Measurements from ENCODE around the gene CENATAC. TPM values are rescaled to one million over a fixed set of nuclear protein-coding genes. Genes with fewer than 3 reads are reported as not detected.

Gene CENATAC
- total RNA-seq, 1 experiment from 2014 or later = 88.0 TPM

- ATAC-seq (peak; percentile 47), DNase-seq (peak; percentile 32)
- no peak overlapping the region for H3K27ac ChIP-seq (ENCODE audit: low read length)
- H3K4me1 ChIP-seq (ENCODE audit: insufficient read depth, low read length) = no peaks in the 10 kb centered on the region
- H3K36me3 ChIP-seq (ENCODE audit: low read depth, low read length) = peaks cover 12% of the 10 kb centered on the region
- H3F3A ChIP-seq (ENCODE audit: low read length, unreplicated experiment) = no peaks in the 10 kb centered on the region
- H3K4me2 ChIP-seq (ENCODE audit: low read length) = no peak overlapping the region
- TF ChIP-seq CTCF (conservative IDR thresholded peaks at IDR 0.05; ENCODE audit: low read depth, low read length) (no peak), EZH2 (IDR thresholded peaks at IDR 0.05; ENCODE audit: low read length, unreplicated experiment) (no peak), EZH2phosphoT487 (IDR thresholded peaks at IDR 0.05; ENCODE audit: borderline replicate concordance, low read length) (no peak)
- CTCF ChIA-PET = interaction anchor here (0.5 kb wide), 1 partner anchor 164 kb away, joined by 3 read pairs; the partner anchor contains the start of gene CBL
- H3K27me3 ChIP-seq (ENCODE audit: low read length) = no peaks in the 10 kb centered on the region
- no peak overlapping the region for H3K4me3 ChIP-seq (ENCODE audit: low read length)
- POLR2A ChIA-PET (ENCODE audit: unreplicated experiment) = interaction anchor here (0.5 to 0.6 kb wide), 2 partner anchors 14 to 27 kb away, joined by 3 read pairs; no protein-coding TSS in a partner anchor
- H2AFZ ChIP-seq (ENCODE audit: low read length) = no peak overlapping the region
- no peaks in the 10 kb centered on the region for H4K20me1 ChIP-seq (ENCODE audit: low read length)
- BruUV-seq (replicated peaks) = no TSS peak
- no peaks in the 10 kb centered on the region for H3K9me2 ChIP-seq (replicated peaks; ENCODE audit: low read length)
- intact Hi-C loops (cut with micrococcal nuclease) = no loop called here
- no peak overlapping the region for H3K9ac ChIP-seq (ENCODE audit: low read length)
- no peaks in the 10 kb centered on the region for H3K79me2 ChIP-seq (ENCODE audit: low read length)
- no peaks in the 10 kb centered on the region for H3K9me3 ChIP-seq (ENCODE audit: low read length)
These were observed 44.0 kb downstream of the CENATAC start for GRCh38 chr11:119041821-119042514.

- H3K4me3 ChIP-seq (ENCODE audit: low read length) = no peak overlapping the region
- CTCF ChIA-PET = no interaction called here
- H4K20me1 ChIP-seq (ENCODE audit: low read length) = no peaks in the 10 kb centered on the region
- no peak overlapping the region for H3K27ac ChIP-seq (ENCODE audit: low read length)
- intact Hi-C loops (cut with micrococcal nuclease) = no loop called here
- H3K4me2 ChIP-seq (ENCODE audit: low read length) = no peak overlapping the region
- no peaks in the 10 kb centered on the region for H3F3A ChIP-seq (ENCODE audit: low read length, unreplicated experiment)
- TF ChIP-seq EZH2 (IDR thresholded peaks at IDR 0.05; ENCODE audit: low read length, unreplicated experiment) = no peak
- TF ChIP-seq CTCF (conservative IDR thresholded peaks at IDR 0.05; ENCODE audit: low read depth, low read length) = no peak
- no peak for TF ChIP-seq EZH2phosphoT487 (IDR thresholded peaks at IDR 0.05; ENCODE audit: borderline replicate concordance, low read length)
- H3K27me3 ChIP-seq (ENCODE audit: low read length) = no peaks in the 10 kb centered on the region
- no peaks in the 10 kb centered on the region for H3K9me3 ChIP-seq (ENCODE audit: low read length)
- no peaks in the 10 kb centered on the region for H3K79me2 ChIP-seq (ENCODE audit: low read length)
- BruUV-seq (replicated peaks) = no TSS peak
- ATAC-seq = no peak
- no peaks in the 10 kb centered on the region for H3K9me2 ChIP-seq (replicated peaks; ENCODE audit: low read length)
- no peak overlapping the region for H3K9ac ChIP-seq (ENCODE audit: low read length)
- H3K4me1 ChIP-seq (ENCODE audit: insufficient read depth, low read length) = no peaks in the 10 kb centered on the region
- H3K36me3 ChIP-seq (ENCODE audit: low read depth, low read length) = peaks cover 20% of the 10 kb centered on the region
- H2AFZ ChIP-seq (ENCODE audit: low read length) = no peak overlapping the region
- POLR2A ChIA-PET (ENCODE audit: unreplicated experiment) = interaction anchor here (0.6 kb wide), 1 partner anchor 82 kb away, joined by 4 read pairs; no protein-coding TSS in a partner anchor
- no peak for DNase-seq
These were observed 45.0 kb downstream of the CENATAC start for GRCh38 chr11:119042927-119043326.

- Histone ChIP-seq H3K4me2 (ENCODE audit: low read length) (no peak overlapping the region), H3K9me2 (replicated peaks; ENCODE audit: low read length) (no peaks in the 10 kb centered on the region), H3K27me3 (ENCODE audit: low read length) (no peaks in the 10 kb centered on the region), H3K9me3 (ENCODE audit: low read length) (no peaks in the 10 kb centered on the region), H2AFZ (ENCODE audit: low read length) (no peak overlapping the region), H3K36me3 (ENCODE audit: low read depth, low read length) (peaks cover 38% of the 10 kb centered on the region), H3F3A (ENCODE audit: low read length, unreplicated experiment) (no peaks in the 10 kb centered on the region), H3K9ac (ENCODE audit: low read length) (no peak overlapping the region), H3K4me3 (ENCODE audit: low read length) (no peak overlapping the region), H3K79me2 (ENCODE audit: low read length) (no peaks in the 10 kb centered on the region), H3K27ac (ENCODE audit: low read length) (no peak overlapping the region), H3K4me1 (ENCODE audit: insufficient read depth, low read length) (no peaks in the 10 kb centered on the region), H4K20me1 (ENCODE audit: low read length) (no peaks in the 10 kb centered on the region)
- CTCF ChIA-PET = no interaction called here
- intact Hi-C loops (cut with micrococcal nuclease) = no loop called here
- ATAC-seq (no peak), DNase-seq (no peak)
- TF ChIP-seq CTCF (conservative IDR thresholded peaks at IDR 0.05; ENCODE audit: low read depth, low read length) (no peak; the same call in 1 of the 2 replicates), EZH2phosphoT487 (IDR thresholded peaks at IDR 0.05; ENCODE audit: borderline replicate concordance, low read length) (no peak), EZH2 (IDR thresholded peaks at IDR 0.05; ENCODE audit: low read length, unreplicated experiment) (no peak)
- POLR2A ChIA-PET (ENCODE audit: unreplicated experiment) = interaction anchor here (0.6 kb wide), 1 partner anchor 58 kb away, joined by 3 read pairs; no protein-coding TSS in a partner anchor
- BruUV-seq (replicated peaks) = no TSS peak
These were observed 46.8 kb downstream of the CENATAC start for GRCh38 chr11:119044708-119045107.

Measured in PC-3 (cell line).